Endothelial cell of umbilical vein (primary cell): ENCODE measurements around the gene SH3BGRL2. TPM values are rescaled to one million over a fixed set of nuclear protein-coding genes. Genes with fewer than 3 reads are reported as not detected.
A peak's percentile ranks its signal among the peaks of the same experiment; 100 is the strongest.

Source experiments
- BruUV-seq: library from RNA; stranded (reverse); fragments of 400-500 nt; replicated peaks from 2 replicates; lab custom pipeline; 2021; lab: Mats Ljungman, UMichigan
- CTCF ChIA-PET: fragments of 300-600, 350-600 bp; sonication (Branson Sonifier 250); formaldehyde crosslinking; loops from one replicate; lab custom pipeline; 2021; ENCODE audit warnings: antibody characterized with exemption, inconsistent platforms; lab: Charles Lee
- POLR2A ChIA-PET: fragments of 300-600, 350-600 bp; sonication (Branson Sonifier 250); formaldehyde crosslinking; loops from one replicate; lab custom pipeline; 2021; ENCODE audit warnings: antibody characterized with exemption, inconsistent platforms; lab: Charles Lee
- DNase-seq: peaks from one replicate; pipeline ENCODE4 v3.0.0-alpha.2; 2011; ENCODE audit warnings: low read depth, low spot score
- FAIRE-seq: peaks from 2 replicates; lab custom pipeline; 2011; peaks lifted over from hg19 to GRCh38; lab: Jason Lieb, UNC
- H2AFZ ChIP-seq: 2 replicates; pipeline ENCODE4 v1.6.0; 2012; ENCODE audit warnings: low read depth, low read length, control low read depth, inconsistent platforms
- H3K27ac ChIP-seq: 2 replicates; pipeline ENCODE4 v1.5.1; 2011; ENCODE audit warnings: low read depth, mild to moderate bottlenecking, control low read depth, low read length, moderate library complexity; ENCODE audit not compliant: insufficient read depth
- H3K27me3 ChIP-seq, 2 experiments: 2 replicates each; pipeline versions ENCODE4 v1.6.0 to v1.6.1; 2011; ENCODE audit warnings: low read length in 2 of 2, mixed read lengths in 1 of 2; ENCODE audit not compliant: control insufficient read depth in 2 of 2, insufficient read depth in 2 of 2
- H3K36me3 ChIP-seq, 2 experiments: 2 replicates in 1 of 2; 3 replicates in 1 of 2; pipeline ENCODE4 v1.5.1; 2011; ENCODE audit warnings: low read length in 2 of 2, mild to moderate bottlenecking in 1 of 2, moderate library complexity in 1 of 2; ENCODE audit not compliant: control insufficient read depth in 2 of 2, insufficient read depth in 2 of 2; ENCODE audit errors: extremely low read depth in 1 of 2
- H3K4me1 ChIP-seq: 3 replicates; pipeline ENCODE4 v1.5.1; 2011; ENCODE audit warnings: mild to moderate bottlenecking, low read length; ENCODE audit not compliant: control insufficient read depth, insufficient read depth; ENCODE audit errors: extremely low read depth
- H3K4me2 ChIP-seq: 2 replicates; pipeline ENCODE4 v1.6.1; 2011; ENCODE audit warnings: low read length, control low read depth, mixed read lengths; ENCODE audit not compliant: insufficient read depth
- H3K4me3 ChIP-seq, 3 experiments: fragments of 200-600 bp in 1 of 3; sonication (generic), shearing (Covaris generic) in 1 of 3; replicated peaks in 1 of 3; 2 replicates each; pipeline ENCODE4 v1.5.1; 2011 to 2016; ENCODE audit warnings: control low read depth in 3 of 3, low read length in 3 of 3, mild to moderate bottlenecking in 2 of 3, inconsistent platforms in 1 of 3, low read depth in 1 of 3, moderate library complexity in 1 of 3; ENCODE audit not compliant: insufficient read depth in 1 of 3
- H3K79me2 ChIP-seq: 2 replicates; pipeline ENCODE4 v1.6.0; 2012; ENCODE audit warnings: low read length, inconsistent platforms; ENCODE audit not compliant: control insufficient read depth, insufficient read depth
- H3K9ac ChIP-seq: replicated peaks from 2 replicates; pipeline ENCODE3; 2011; ENCODE audit warnings: low read length, control low read depth; ENCODE audit not compliant: insufficient read depth; ENCODE audit errors: extremely low read depth
- H3K9me1 ChIP-seq: replicated peaks from 3 replicates; pipeline ENCODE4 v1.6.0; 2011; ENCODE audit warnings: mild to moderate bottlenecking, low read length; ENCODE audit not compliant: control insufficient read depth, insufficient read depth; ENCODE audit errors: extremely low read depth
- H3K9me3 ChIP-seq: replicated peaks from 2 replicates; pipeline ENCODE4 v1.5.1; 2012; ENCODE audit warnings: low read length, inconsistent platforms; ENCODE audit not compliant: control insufficient read depth, insufficient read depth
- H4K20me1 ChIP-seq: replicated peaks from 2 replicates; pipeline ENCODE3; 2011; ENCODE audit warnings: mild to moderate bottlenecking, low read length; ENCODE audit not compliant: control insufficient read depth, insufficient read depth; ENCODE audit errors: extremely low read depth
- CTCF ChIP-seq, 2 donors: IDR thresholded peaks; 1 replicate in 1 of 2; 2 replicates in 1 of 2; pipeline ENCODE4 v1.5.1; 2011; ENCODE audit warnings: low read length in 2 of 2, mild to moderate bottlenecking in 2 of 2, moderate library complexity in 2 of 2, control low read depth in 1 of 2, inconsistent platforms in 1 of 2, low read depth in 1 of 2; ENCODE audit not compliant: insufficient read depth in 1 of 2; ENCODE audit errors: extremely low read depth in 1 of 2
- EZH2 ChIP-seq: IDR thresholded peaks from 2 replicates; pipeline ENCODE4 v1.6.1; 2012; ENCODE audit warnings: borderline replicate concordance, low read depth, mild to moderate bottlenecking, moderate library complexity, low read length, inconsistent platforms; ENCODE audit not compliant: severe bottlenecking
- FOS ChIP-seq: IDR thresholded peaks from 2 replicates; pipeline ENCODE4 v1.6.1; 2011; ENCODE audit warnings: mild to moderate bottlenecking, low read length, moderate library complexity, borderline replicate concordance; ENCODE audit not compliant: insufficient read depth
- GATA2 ChIP-seq: IDR thresholded peaks from 2 replicates; pipeline ENCODE4 v1.7.0; 2011; ENCODE audit warnings: low read depth, mild to moderate bottlenecking, moderate library complexity, mixed read lengths, low read length; ENCODE audit not compliant: insufficient read length, insufficient read depth
- JUN ChIP-seq: IDR thresholded peaks from 2 replicates; pipeline ENCODE4 v1.6.1; 2011; ENCODE audit warnings: borderline replicate concordance, low read depth; ENCODE audit not compliant: insufficient read length, insufficient read depth
- MAX ChIP-seq: IDR thresholded peaks from 2 replicates; pipeline ENCODE4 v1.6.1; 2011; ENCODE audit not compliant: insufficient read depth, insufficient read length
- MYC ChIP-seq: IDR thresholded peaks from one replicate; pipeline ENCODE4 v1.6.1; 2011; ENCODE audit warnings: mild to moderate bottlenecking, low read depth, low read length
- POLR2A ChIP-seq: IDR thresholded peaks from 2 replicates; pipeline ENCODE4 v1.6.1; 2012; ENCODE audit warnings: low read depth, mild to moderate bottlenecking, control low read depth, low read length
- POLR2AphosphoS5 ChIP-seq: IDR thresholded peaks from 2 replicates; pipeline ENCODE4 v1.6.1; 2012; ENCODE audit warnings: low read depth, mild to moderate bottlenecking, control low read depth, low read length, moderate library complexity; ENCODE audit not compliant: insufficient read depth
- dilution Hi-C: fragments of 300-500 bp; cut with MboI; formaldehyde crosslinking; loops from one replicate; pipeline ENCODE4 v1.15.0; 2019; ENCODE audit warnings: low sequenced_read_pairs; ENCODE audit not compliant: extremely low pct_ligation_motif_present
- intact Hi-C: fragments of 100-400 bp; cut with micrococcal nuclease; formaldehyde crosslinking; loops from one replicate; pipeline ENCODE4 v1.10.0; 2022
- polyA plus RNA-seq, 4 experiments: library from polyadenylated mRNA; depleted of rRNA in 3 of 4; stranded (reverse) in 3 of 4; unstranded in 1 of 4; fragments of >200 nt; gene quantifications; 2 replicates each; pipeline versions ENCODE4 v1.2.1 to v1.2.3, GENCODE V29; 2011 to 2012; ENCODE audit warnings: missing spikeins in 1 of 4
- total RNA-seq: library from RNA; stranded (reverse); gene quantifications from 2 replicates; pipeline ENCODE4 v1.2.3, GENCODE V29; 2021

SH3BGRL2 gene
- total and polyA plus RNA-seq, 2 donors (not counting 3 experiments of a cell fraction or from before 2014, with no cell fraction given): 3.2 to 10.7 TPM

DNA sequence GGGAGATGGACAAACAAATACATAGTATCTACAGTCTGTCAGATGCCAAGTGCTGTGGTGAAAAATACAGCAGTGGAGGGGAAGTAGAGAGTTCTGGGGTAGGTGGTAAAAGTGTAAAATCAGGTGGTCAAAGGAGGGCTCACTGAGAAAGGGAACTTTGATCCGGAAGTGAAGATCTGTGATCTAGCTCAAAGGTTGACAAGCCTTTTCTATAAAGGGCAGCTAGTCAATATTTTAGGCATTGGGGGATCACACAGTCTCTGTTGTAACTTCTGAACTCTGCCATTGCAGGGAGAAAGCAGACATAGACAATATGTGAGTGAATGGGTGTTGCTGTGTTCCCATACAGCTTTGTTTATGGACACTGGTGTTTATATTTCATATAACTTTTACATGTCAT lies 38.6 kb downstream of the SH3BGRL2 start:
- Histone ChIP-seq H3K79me2 (peaks cover 6% of the 10 kb centered on the region), H3K27me3 (no peaks in the 10 kb centered on the region), H2AFZ (no peak overlapping the region), H3K9ac (no peak overlapping the region), H3K4me3 (no peak overlapping the region), H3K4me2 (no peak overlapping the region), H3K4me1 (peaks cover 29% of the 10 kb centered on the region), H4K20me1 (no peaks in the 10 kb centered on the region), H3K36me3 (peaks cover 0 to 2% of the 10 kb centered on the region in 2 experiments), H3K27ac (no peak overlapping the region), H3K9me1 (no peaks in the 10 kb centered on the region), H3K9me3 (no peaks in the 10 kb centered on the region)
- ChIA-PET CTCF (interaction anchor here (0.8 to 1.1 kb wide), 2 partner anchors 37 to 99 kb away, joined by 3 read pairs; no protein-coding TSS in a partner anchor), POLR2A (no interaction called here)
- DNase-seq (no peak), FAIRE-seq (no peak)
- intact Hi-C loops: loop anchor here (2.0 to 10.0 kb wide), 4 partner anchors 35 to 592 kb away; partner anchors contain the start of gene PHIP
- BruUV-seq: no TSS peak
- TF ChIP-seq JUN (no peak), FOS (no peak), MYC (no peak), EZH2 (no peak), GATA2 (no peak)
- dilution Hi-C loops: no loop called here

- POLR2A ChIA-PET: no interaction called here
- dilution Hi-C loops: no loop called here
These were observed 39.7 kb downstream of the SH3BGRL2 start for GRCh38 chr6:79670789-79671188.

More at GRCh38 chr6:79670789-79671188, 39.7 kb downstream of the SH3BGRL2 start:
- peaks cover 6% of the 10 kb centered on the region for H3K79me2 ChIP-seq
- intact Hi-C loops: loop anchor here (2.0 to 10.0 kb wide), 4 partner anchors 36 to 593 kb away; partner anchors contain the start of gene PHIP
- no peak overlapping the region for H3K9ac ChIP-seq
- H2AFZ ChIP-seq: no peak overlapping the region
- peak overlapping the region; percentile 39 for H3K27ac ChIP-seq
- no TSS peak for BruUV-seq
- H4K20me1 ChIP-seq: no peaks in the 10 kb centered on the region
- H3K9me3 ChIP-seq: no peaks in the 10 kb centered on the region
- DNase-seq: no peak
- CTCF ChIA-PET: interaction anchor here (2.8 kb wide), 1 partner anchor 39 kb away, joined by 17 read pairs; the partner anchor contains the start of gene SH3BGRL2
- peaks cover 0 to 2% of the 10 kb centered on the region in 2 experiments for H3K36me3 ChIP-seq
- no peak for FAIRE-seq
- H3K4me1 ChIP-seq: peaks cover 29% of the 10 kb centered on the region
- H3K4me3 ChIP-seq: no peak overlapping the region
- H3K27me3 ChIP-seq: no peaks in the 10 kb centered on the region
- TF ChIP-seq JUN: no peak
- TF ChIP-seq GATA2: no peak
- TF ChIP-seq POLR2AphosphoS5: no peak
- TF ChIP-seq POLR2A: no peak
- no peak for TF ChIP-seq FOS
- TF ChIP-seq MYC: no peak
- no peak for TF ChIP-seq CTCF (IDR thresholded peaks at IDR 0.05; ENCODE audit: extremely low read depth in 1 of 2, insufficient read depth in 1 of 2, low read depth in 1 of 2, low read length in 2 of 2)
- no peak for TF ChIP-seq MAX
- no peak for TF ChIP-seq EZH2
- peak overlapping the region; percentile 33 for H3K4me2 ChIP-seq
- no peaks in the 10 kb centered on the region for H3K9me1 ChIP-seq
